OCI-M2 (cell line): Measurements from ENCODE around the gene FNIP2.
"Not testable (repeated sequence)": the region's sequence is repeated elsewhere in the genome, so short reads cannot be mapped to it uniquely, and the experiment has no call there.

Source experiments
- DNase-seq: peaks from one replicate; lab custom pipeline; 2025; ENCODE audit not compliant: unreplicated experiment; lab: John Stamatoyannopoulos, UW

FNIP2 gene

GRCh38 chr4:158865520-158866177 is 96.8 kb downstream of the FNIP2 start:
- no peak for DNase-seq

GRCh38 chr4:158869001-158869400 is 100.2 kb downstream of the FNIP2 start:
- DNase-seq = no peak

- no peak for DNase-seq
Measured at GRCh38 chr4:158869761-158870160, 100.9 kb downstream of the FNIP2 start.

DNA sequence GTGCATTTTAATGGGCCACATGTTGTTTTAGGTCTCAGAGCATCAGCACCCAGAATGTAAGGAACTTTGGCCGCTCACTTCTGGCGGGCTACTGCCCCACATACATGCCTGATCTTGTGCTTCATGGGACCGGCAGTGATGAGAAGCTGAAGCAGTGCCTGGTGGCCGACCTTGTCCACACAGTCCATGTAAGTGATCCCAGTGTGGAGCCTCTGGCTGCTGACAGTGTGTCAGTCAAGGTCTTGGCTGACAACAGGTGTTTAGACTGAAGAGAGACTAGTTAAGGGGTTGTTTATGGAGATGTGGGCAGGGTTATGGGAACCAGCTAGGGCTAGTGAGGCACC is 101.4 kb downstream of the FNIP2 start:
- DNase-seq = no peak

GRCh38 chr4:158870626-158871334 is 102.0 kb downstream of the FNIP2 start:
- DNase-seq = no peak

- no peak for DNase-seq
Measured at GRCh38 chr4:158871335-158871724, 102.5 kb downstream of the FNIP2 start.

- DNase-seq = no peak
Measured at GRCh38 chr4:158873795-158874401, 105.1 kb downstream of the FNIP2 start.

DNA sequence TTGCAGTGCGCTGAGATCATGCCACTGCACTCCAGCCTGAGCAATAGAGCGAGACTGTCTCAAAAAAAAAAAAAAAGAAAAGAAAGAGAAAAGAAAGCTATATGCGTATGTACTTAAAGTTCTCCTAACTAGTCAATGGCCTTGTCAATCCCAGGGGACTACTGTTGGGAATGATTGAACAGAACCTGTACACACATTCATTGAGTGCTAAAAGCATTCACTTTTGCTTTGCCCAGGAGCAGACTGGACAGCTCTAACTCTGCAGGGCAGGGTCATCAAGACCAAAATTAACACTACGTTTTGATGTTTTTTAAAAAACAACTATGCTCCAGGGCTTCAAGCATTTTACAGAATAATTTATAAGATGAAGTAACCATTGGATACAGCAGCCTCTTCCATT is 106.2 kb downstream of the FNIP2 start:
- DNase-seq = no peak

DNA sequence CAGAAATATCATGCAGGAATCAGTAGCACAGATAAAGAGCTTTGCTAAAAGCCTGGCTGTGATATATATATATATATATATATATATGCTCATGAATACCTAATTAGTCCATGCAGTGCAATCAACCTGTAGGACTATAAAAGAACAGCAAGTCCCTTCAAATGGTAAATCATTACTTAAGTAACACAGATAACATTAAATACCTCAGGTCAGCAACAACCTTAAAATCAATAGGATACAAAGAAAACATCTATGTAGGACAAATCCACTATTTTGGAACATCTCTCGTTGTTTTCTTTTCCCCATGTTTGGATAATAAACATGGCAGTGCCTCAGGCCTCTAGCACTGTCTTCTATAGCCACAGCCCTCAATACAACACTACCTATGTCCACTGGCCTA is 106.6 kb downstream of the FNIP2 start:
- no peak for DNase-seq

DNA sequence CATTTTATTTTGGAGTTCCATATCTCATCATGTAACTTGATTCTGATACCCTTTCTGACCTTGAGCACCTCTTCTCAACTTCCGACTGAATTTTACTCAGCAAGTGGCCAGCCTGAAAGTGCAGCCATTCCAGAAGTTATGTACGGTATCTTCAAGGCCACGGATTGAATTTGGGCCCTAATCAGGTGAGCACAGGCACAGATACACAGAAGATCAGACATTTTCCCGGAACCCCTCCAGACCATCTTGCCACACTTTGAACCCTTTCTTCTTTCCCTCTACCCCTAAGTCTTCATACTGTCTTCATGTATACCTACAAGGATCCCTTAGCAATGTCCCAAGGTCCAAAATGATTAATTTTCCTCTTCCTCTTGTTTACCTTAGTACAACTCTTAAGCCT is 108.2 kb downstream of the FNIP2 start:
- no peak for DNase-seq

GRCh38 chr4:158882142-158882541 is 113.3 kb downstream of the FNIP2 start:
- DNase-seq = not testable (repeated sequence)

DNA sequence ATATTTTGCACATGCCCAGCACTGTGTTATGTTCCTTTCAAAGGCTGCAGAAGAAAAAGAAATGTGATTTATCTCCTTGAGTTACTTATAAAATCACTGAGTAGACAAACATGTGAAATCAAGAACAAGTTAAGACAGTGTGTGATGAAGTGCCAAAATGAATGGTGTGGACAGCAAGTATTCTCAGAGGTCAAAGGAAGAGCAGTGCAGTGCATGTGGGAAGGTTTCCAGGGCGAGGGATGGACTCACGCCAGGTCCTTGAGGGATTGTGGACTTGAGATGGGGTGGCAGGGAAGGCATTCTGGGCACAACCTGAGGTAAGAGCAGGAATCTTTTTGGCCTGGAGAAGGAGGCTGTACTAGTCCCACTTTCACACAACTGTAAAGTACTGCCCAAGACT is 115.5 kb downstream of the FNIP2 start:
- DNase-seq = no peak

DNA sequence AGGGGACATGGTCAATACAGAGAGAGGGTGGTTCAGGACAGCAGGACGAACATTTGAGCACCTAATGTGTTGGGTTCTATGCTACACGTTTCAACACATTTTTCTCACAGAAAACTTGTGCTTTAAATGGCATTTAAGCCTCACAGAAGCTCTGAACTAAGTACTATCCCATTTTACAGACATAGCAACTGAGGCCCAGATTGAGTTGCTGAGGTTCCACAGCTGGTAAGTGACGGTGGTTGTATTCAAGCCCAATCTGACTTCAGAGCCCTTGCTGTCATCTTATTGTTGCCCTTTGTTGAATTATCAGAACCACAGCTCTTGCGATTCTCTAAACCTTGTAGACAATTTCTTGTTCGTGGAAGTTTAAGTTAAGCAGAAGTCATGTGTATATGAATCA is 116.7 kb downstream of the FNIP2 start:
- no peak for DNase-seq

- DNase-seq = no peak
Measured at GRCh38 chr4:158890294-158890693, 121.5 kb downstream of the FNIP2 start.

GRCh38 chr4:158891256-158891655 is 122.4 kb downstream of the FNIP2 start:
- no peak for DNase-seq

DNA sequence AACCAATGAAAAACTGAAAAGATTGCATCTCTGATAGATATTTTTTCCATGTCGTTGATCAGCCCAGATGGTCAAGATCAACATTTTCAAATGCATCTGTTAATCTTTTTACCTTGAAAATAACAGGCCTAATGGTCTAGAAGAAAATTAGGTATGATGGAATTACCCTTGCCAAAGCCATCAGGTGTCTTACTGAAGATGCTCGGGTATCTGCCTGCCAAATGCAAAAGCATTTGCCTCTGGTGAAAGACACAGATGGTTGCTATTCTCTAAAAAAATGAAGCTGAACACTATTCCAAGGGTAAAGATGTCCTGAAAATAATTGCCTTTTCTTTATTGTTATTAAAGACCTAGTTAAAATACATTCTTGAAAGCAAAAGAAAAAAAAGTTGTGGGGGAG is 126.0 kb downstream of the FNIP2 start:
- DNase-seq = no peak

GRCh38 chr4:158895797-158896576 is 127.2 kb downstream of the FNIP2 start:
- no peak for DNase-seq

- not testable (repeated sequence) for DNase-seq
Measured at GRCh38 chr4:158896577-158897238, 127.9 kb downstream of the FNIP2 start.

DNA sequence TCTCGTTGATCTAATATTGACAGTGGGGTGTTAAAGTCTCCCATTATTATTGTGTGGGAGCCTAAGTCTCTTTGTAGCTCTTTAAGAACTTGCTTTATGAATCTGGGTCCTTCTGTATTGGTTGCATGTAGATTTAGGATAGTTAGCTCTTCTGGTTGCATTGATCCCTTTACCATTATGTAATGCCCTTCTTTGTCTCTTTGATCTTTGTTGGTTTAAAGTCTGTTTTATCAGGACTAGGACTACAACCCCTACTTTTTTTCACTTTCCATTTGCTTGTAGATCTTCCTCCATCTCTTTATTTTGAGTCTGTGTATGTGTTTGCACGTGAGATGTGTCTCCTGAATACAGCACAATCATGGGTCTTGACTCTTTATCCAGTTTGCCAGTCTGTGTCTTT is 131.6 kb downstream of the FNIP2 start:
- not testable (repeated sequence) for DNase-seq

GRCh38 chr4:158902280-158903078 is 133.7 kb downstream of the FNIP2 start:
- DNase-seq = not testable (repeated sequence)
